IMR-90 (cell line): Measurements from ENCODE around the gene RASSF6.

Experiments
- BHLHE40 ChIP-seq: fragments of 150-350 bp; IDR thresholded peaks from 2 replicates; pipeline ENCODE4 v1.6.1; 2016; ENCODE audit warnings: mild to moderate bottlenecking, low read depth, low read length
- MAFK ChIP-seq: IDR thresholded peaks from 2 replicates; pipeline ENCODE4 v1.6.1; 2012; ENCODE audit warnings: low read depth, low read length, improper control_type of control experiment
- POLR2A ChIP-seq: IDR thresholded peaks from 2 replicates; pipeline ENCODE4 v1.6.1; 2012; ENCODE audit warnings: mild to moderate bottlenecking, low read depth, low read length
- RCOR1 ChIP-seq: IDR thresholded peaks from 2 replicates; pipeline ENCODE4 v1.6.1; 2012; ENCODE audit warnings: mild to moderate bottlenecking, low read length, improper control_type of control experiment; ENCODE audit not compliant: insufficient replicate concordance
- SMC3 ChIP-seq: fragments of 150-350 bp; IDR thresholded peaks from 2 replicates; pipeline ENCODE4 v1.6.1; 2016; ENCODE audit warnings: low read depth, mild to moderate bottlenecking, antibody characterized with exemption, low read length, moderate library complexity
- TF ChIP-seq, protein P1 (sequence below): conservative IDR thresholded peaks from 2 replicates; pipeline ENCODE4 v1.5.1; 2012; ENCODE audit warnings: mild to moderate bottlenecking, low read depth, low read length, improper control_type of control experiment
- TF ChIP-seq, protein P2 (sequence below): fragments of 150-350 bp; IDR thresholded peaks from 2 replicates; pipeline ENCODE4 v1.6.1; 2016; ENCODE audit warnings: low read depth, mild to moderate bottlenecking, low read length, moderate library complexity, borderline replicate concordance

DNA sequence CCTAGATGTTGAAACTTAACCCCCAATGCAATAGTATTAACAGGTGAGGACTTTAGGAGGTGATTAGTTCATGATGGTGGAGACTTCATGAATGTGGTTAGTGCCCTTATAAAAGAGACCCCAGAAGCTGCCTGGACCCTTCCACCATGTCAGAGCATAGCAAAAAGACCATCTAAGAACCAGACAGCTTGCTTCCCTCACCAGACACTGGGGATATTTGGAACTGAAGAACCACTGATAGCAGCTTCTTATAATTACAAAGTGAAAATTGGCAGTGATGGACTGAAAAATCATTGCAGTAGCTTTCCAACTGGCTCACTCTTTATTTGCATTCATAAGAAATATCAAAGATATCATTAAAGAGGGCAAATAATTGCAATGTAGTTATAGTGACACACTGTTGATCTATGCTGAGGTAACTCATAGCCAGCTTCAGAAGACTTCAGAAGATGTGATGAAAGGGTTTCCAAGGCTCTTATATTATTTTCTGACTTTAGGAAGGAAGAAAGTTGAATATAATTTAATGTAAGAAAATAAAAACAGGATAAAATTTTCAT, 5.8 kb downstream of the RASSF6 start:
- no peak for TF ChIP-seq POLR2A
- TF ChIP-seq, protein P1, sequence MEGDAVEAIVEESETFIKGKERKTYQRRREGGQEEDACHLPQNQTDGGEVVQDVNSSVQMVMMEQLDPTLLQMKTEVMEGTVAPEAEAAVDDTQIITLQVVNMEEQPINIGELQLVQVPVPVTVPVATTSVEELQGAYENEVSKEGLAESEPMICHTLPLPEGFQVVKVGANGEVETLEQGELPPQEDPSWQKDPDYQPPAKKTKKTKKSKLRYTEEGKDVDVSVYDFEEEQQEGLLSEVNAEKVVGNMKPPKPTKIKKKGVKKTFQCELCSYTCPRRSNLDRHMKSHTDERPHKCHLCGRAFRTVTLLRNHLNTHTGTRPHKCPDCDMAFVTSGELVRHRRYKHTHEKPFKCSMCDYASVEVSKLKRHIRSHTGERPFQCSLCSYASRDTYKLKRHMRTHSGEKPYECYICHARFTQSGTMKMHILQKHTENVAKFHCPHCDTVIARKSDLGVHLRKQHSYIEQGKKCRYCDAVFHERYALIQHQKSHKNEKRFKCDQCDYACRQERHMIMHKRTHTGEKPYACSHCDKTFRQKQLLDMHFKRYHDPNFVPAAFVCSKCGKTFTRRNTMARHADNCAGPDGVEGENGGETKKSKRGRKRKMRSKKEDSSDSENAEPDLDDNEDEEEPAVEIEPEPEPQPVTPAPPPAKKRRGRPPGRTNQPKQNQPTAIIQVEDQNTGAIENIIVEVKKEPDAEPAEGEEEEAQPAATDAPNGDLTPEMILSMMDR: no peak
- TF ChIP-seq MAFK: no peak
- no peak for TF ChIP-seq RCOR1
- no peak for TF ChIP-seq SMC3
- TF ChIP-seq, protein P2, sequence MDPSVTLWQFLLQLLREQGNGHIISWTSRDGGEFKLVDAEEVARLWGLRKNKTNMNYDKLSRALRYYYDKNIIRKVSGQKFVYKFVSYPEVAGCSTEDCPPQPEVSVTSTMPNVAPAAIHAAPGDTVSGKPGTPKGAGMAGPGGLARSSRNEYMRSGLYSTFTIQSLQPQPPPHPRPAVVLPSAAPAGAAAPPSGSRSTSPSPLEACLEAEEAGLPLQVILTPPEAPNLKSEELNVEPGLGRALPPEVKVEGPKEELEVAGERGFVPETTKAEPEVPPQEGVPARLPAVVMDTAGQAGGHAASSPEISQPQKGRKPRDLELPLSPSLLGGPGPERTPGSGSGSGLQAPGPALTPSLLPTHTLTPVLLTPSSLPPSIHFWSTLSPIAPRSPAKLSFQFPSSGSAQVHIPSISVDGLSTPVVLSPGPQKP: no peak
- TF ChIP-seq BHLHE40: no peak
